Measurements from ENCODE around the gene PCGF1. TPM values are rescaled to one million over a fixed set of nuclear protein-coding genes. Genes with fewer than 3 reads are reported as not detected.

PCGF1 gene
- total and polyA plus RNA-seq, 2 of the 13 experiments (the other 11 are each of a cell fraction or from before 2014, with no cell fraction given) = 20.4 to 22.6 TPM

DNA sequence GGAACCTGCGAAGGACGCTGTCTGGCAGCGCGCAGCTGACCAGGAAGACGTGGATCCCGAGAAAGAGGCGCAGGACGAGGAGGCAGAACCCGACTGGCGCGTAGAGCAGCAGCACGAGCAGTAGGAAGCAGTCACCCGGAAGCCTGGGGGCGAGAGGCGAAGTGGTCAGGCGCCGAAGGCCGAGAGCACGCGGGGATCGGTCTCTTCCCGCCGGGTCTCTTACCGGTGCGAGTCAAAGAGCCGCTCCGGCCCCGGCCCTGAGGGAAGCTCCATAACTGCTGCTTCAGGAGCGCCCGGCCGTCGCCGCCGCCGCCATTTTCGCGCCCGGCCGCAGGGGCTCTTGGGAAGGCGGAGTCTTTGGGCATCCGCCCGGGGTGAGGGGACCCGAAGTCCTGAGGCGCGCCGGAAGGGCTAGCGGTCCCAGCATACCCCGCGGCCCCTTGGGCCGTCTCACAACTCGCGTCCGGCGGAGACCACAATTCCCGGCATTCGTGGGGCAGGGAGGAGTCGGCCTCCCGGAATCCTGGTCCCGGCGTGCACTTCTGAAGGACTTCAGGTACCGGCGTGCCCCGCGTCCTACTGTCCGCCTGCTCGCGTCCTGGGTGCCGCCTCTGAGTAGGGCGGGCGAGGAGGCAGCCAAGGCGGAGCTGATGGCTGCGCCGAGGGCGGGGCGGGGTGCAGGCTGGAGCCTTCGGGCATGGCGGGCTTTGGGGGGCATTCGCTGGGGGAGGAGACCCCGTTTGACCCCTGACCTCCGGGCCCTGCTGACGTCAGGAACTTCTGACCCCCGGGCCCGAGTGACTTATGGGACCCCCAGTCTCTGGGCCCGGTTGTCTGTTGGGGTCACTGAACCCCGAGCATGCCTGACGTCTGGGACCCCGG lies 22.1 kb upstream of the PCGF1 start, which contains the start of the genes AUP1 and HTRA2 (continued):
- TF ChIP-seq NCOA2 (CRISPR knock-in tag; IDR thresholded peaks at IDR 0.05) (peak; percentile 49), ZC3H4 (CRISPR knock-in tag; IDR thresholded peaks at IDR 0.05; ENCODE audit: borderline replicate concordance) (0 out of 2 replicates have a peak, but pooled peaks have one; percentile 3), HES4 (CRISPR knock-in tag; IDR thresholded peaks at IDR 0.05; ENCODE audit: borderline replicate concordance) (peak; percentile 92; the same call in 1 of the 2 replicates), ZNF354B (CRISPR knock-in tag; IDR thresholded peaks at IDR 0.05) (0 out of 2 replicates have a peak, but pooled peaks have one; percentile 79), ZNF773 (CRISPR knock-in tag; IDR thresholded peaks at IDR 0.05; ENCODE audit: borderline replicate concordance) (no peak), SMAD9 (CRISPR knock-in tag; IDR thresholded peaks at IDR 0.05) (no peak), GLI4 (CRISPR knock-in tag; IDR thresholded peaks at IDR 0.05; ENCODE audit: borderline replicate concordance) (no peak; the same call in 1 of the 2 replicates), KDM5A (IDR thresholded peaks at IDR 0.05; ENCODE audit: borderline replicate concordance, low read length) (peak; percentile 91), ZFP36L1 (CRISPR knock-in tag; IDR thresholded peaks at IDR 0.05) (peak; percentile 53; the same call in 1 of the 2 replicates), TAF1 (CRISPR knock-in tag; IDR thresholded peaks at IDR 0.05) (peak; percentile 98), ZNF619 (CRISPR knock-in tag; IDR thresholded peaks at IDR 0.05) (no peak; the same call in 1 of the 2 replicates), SAP130 (CRISPR knock-in tag; IDR thresholded peaks at IDR 0.05; ENCODE audit: low read depth) (peak; percentile 97), HNRNPLL (IDR thresholded peaks at IDR 0.05; ENCODE audit: low read depth, low read length, poor library complexity, severe bottlenecking) (peak; percentile 81), KAT7 (CRISPR knock-in tag; IDR thresholded peaks at IDR 0.05; ENCODE audit: borderline replicate concordance) (peak; percentile 80; the same call in 1 of the 2 replicates), SUZ12 (IDR thresholded peaks at IDR 0.05; ENCODE audit: low read depth, low read length) (peak; percentile 88), ZFP36 (IDR thresholded peaks at IDR 0.05; ENCODE audit: borderline replicate concordance, low read depth, low read length, partially characterized antibody) (no peak)
- TF ChIP-seq, protein P1, sequence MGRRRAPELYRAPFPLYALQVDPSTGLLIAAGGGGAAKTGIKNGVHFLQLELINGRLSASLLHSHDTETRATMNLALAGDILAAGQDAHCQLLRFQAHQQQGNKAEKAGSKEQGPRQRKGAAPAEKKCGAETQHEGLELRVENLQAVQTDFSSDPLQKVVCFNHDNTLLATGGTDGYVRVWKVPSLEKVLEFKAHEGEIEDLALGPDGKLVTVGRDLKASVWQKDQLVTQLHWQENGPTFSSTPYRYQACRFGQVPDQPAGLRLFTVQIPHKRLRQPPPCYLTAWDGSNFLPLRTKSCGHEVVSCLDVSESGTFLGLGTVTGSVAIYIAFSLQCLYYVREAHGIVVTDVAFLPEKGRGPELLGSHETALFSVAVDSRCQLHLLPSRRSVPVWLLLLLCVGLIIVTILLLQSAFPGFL (CRISPR knock-in tag; IDR thresholded peaks at IDR 0.05) = no peak
- TF ChIP-seq, protein P2, sequence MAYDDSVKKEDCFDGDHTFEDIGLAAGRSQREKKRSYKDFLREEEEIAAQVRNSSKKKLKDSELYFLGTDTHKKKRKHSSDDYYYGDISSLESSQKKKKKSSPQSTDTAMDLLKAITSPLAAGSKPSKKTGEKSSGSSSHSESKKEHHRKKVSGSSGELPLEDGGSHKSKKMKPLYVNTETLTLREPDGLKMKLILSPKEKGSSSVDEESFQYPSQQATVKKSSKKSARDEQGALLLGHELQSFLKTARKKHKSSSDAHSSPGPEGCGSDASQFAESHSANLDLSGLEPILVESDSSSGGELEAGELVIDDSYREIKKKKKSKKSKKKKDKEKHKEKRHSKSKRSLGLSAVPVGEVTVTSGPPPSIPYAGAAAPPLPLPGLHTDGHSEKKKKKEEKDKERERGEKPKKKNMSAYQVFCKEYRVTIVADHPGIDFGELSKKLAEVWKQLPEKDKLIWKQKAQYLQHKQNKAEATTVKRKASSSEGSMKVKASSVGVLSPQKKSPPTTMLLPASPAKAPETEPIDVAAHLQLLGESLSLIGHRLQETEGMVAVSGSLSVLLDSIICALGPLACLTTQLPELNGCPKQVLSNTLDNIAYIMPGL (CRISPR knock-in tag; IDR thresholded peaks at IDR 0.05; ENCODE audit: borderline replicate concordance in 1 of 2, low read depth in 1 of 2) = peak; percentile 72 to 92
- TF ChIP-seq, protein P3, sequence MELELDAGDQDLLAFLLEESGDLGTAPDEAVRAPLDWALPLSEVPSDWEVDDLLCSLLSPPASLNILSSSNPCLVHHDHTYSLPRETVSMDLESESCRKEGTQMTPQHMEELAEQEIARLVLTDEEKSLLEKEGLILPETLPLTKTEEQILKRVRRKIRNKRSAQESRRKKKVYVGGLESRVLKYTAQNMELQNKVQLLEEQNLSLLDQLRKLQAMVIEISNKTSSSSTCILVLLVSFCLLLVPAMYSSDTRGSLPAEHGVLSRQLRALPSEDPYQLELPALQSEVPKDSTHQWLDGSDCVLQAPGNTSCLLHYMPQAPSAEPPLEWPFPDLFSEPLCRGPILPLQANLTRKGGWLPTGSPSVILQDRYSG (CRISPR knock-in tag; IDR thresholded peaks at IDR 0.05) = peak; percentile 93
